AG04449 (cell line): ENCODE measurements around the gene GABRG3.
A peak's percentile ranks its signal among the peaks of the same experiment; 100 is the strongest.

Experiments used
- CTCF ChIA-PET: fragments of 350-600 bp; formaldehyde crosslinking; extraction: SDS; loops from one replicate; lab custom pipeline; 2021; ENCODE audit warnings: antibody characterized with exemption; lab: Yijun Ruan, JAX
- POLR2A ChIA-PET: fragments of 400-600, 350-600 bp; formaldehyde crosslinking; extraction: SDS; loops from one replicate; lab custom pipeline; 2020; ENCODE audit warnings: antibody characterized with exemption, inconsistent platforms; lab: Yijun Ruan, JAX
- DNase-seq: peaks from one replicate; pipeline ENCODE4 v3.0.0-alpha.2; 2010; ENCODE audit warnings: low read depth, low spot score
- H3K4me3 ChIP-seq: 2 replicates; pipeline ENCODE4 v1.5.1; 2011; ENCODE audit warnings: low read depth, mild to moderate bottlenecking, control low read depth, low read length
- CTCF ChIP-seq: IDR thresholded peaks from one replicate; pipeline ENCODE4 v1.5.1; 2011; ENCODE audit warnings: mild to moderate bottlenecking, moderate library complexity, low read length, control low read depth, inconsistent platforms; ENCODE audit not compliant: insufficient read depth; ENCODE audit errors: missing control alignments

GABRG3 gene

GRCh38 chr15:27218426-27218825 is 247.4 kb downstream of the GABRG3 start:
- TF ChIP-seq CTCF, result no peak
- ChIA-PET POLR2A (no interaction called here), CTCF (no interaction called here)
- H3K4me3 ChIP-seq, result no peak overlapping the region
- DNase-seq, result no peak

GRCh38 chr15:27219636-27220035 is 248.7 kb downstream of the GABRG3 start:
- TF ChIP-seq CTCF, result no peak
- ChIA-PET POLR2A (no interaction called here), CTCF (no interaction called here)
- H3K4me3 ChIP-seq, result no peak overlapping the region
- no peak for DNase-seq

GRCh38 chr15:27220199-27220598 is 249.2 kb downstream of the GABRG3 start:
- no peak for TF ChIP-seq CTCF
- DNase-seq, result no peak
- POLR2A ChIA-PET, result no interaction called here
- CTCF ChIA-PET, result no interaction called here
- no peak overlapping the region for H3K4me3 ChIP-seq

- ChIA-PET POLR2A (no interaction called here), CTCF (no interaction called here)
- peak; percentile 44 for DNase-seq
- no peak overlapping the region for H3K4me3 ChIP-seq
- TF ChIP-seq CTCF, result no peak
Measured at GRCh38 chr15:27222479-27222878, 251.5 kb downstream of the GABRG3 start.

- DNase-seq, result no peak
- ChIA-PET POLR2A (no interaction called here), CTCF (no interaction called here)
- H3K4me3 ChIP-seq, result no peak overlapping the region
- TF ChIP-seq CTCF, result no peak
Measured at GRCh38 chr15:27223179-27223578, 252.2 kb downstream of the GABRG3 start.

DNA sequence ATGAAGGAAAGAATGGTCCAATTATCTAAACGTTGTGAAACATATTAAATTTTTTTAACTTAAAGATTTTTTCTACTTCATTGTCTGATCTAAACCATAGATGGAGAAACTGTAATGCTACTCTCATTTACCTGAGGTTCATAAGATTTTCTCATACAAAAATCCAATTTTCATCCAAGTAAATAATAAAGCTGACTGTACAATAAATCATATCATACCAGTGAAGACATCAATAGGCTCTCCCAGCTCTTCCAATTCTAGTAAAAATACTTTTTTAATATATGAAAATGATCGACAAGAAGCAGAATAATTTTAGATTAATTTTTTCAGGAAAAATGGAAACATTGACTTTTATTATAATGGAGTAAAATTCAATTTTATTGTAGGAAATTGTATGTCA is 260.8 kb downstream of the GABRG3 start:
- ChIA-PET POLR2A (no interaction called here), CTCF (no interaction called here)

More for the DNA sequence above, 260.8 kb downstream of the GABRG3 start:
- TF ChIP-seq CTCF, result no peak
- no peak overlapping the region for H3K4me3 ChIP-seq
- DNase-seq, result no peak
